ENCODE results near the gene MGAM2. TPM values are rescaled to one million over a fixed set of nuclear protein-coding genes. Genes with fewer than 3 reads are reported as not detected.

MGAM2 gene
- total and polyA plus RNA-seq, 2 of the 8 experiments (the other 6 are each of a cell fraction or from before 2014, with no cell fraction given) = 0.02 TPM; not detected in 1

- Histone ChIP-seq H4K8ac (ENCODE audit: extremely low read depth, insufficient read depth, low read length) (no peak overlapping the region), H4K91ac (replicated peaks; ENCODE audit: insufficient read length, low read length) (no peak overlapping the region), H2BK20ac (ENCODE audit: low read length) (no peak overlapping the region), H3K79me1 (ENCODE audit: low read depth, low read length) (no peaks in the 10 kb centered on the region), H2BK120ac (replicated peaks; ENCODE audit: low read depth, low read length) (no peak overlapping the region), H2BK12ac (ENCODE audit: low read depth, low read length) (no peak overlapping the region), H3K4me3 (ENCODE audit: extremely low read depth in 1 of 4, insufficient read depth in 2 of 4, low read depth in 3 of 4, low read length in 4 of 4) (no peak overlapping the region), H2BK5ac (ENCODE audit: low read depth, low read length) (no peak overlapping the region), H3K23me2 (ENCODE audit: low read depth, low read length) (peaks cover 5% of the 10 kb centered on the region; the same call in 1 of the 2 replicates), H3K4me1 (replicated peaks in 1 of 4; ENCODE audit: control insufficient read depth in 3 of 4, insufficient read depth in 4 of 4, low read length in 3 of 4) (no peaks in the 10 kb centered on the region), H3K4me2 (ENCODE audit: insufficient read depth in 1 of 2, low read depth in 2 of 2, low read length in 2 of 2) (no peak overlapping the region), H3K23ac (ENCODE audit: insufficient read length) (no peak overlapping the region), H2AK5ac (ENCODE audit: low read depth, low read length) (no peak overlapping the region), H3K27ac (ENCODE audit: low read depth, low read length) (no peak overlapping the region), H3K18ac (ENCODE audit: extremely low read depth, low read length) (no peak overlapping the region), H3K79me2 (ENCODE audit: control insufficient read depth in 1 of 2, insufficient read depth in 2 of 2, low read length in 2 of 2) (no peaks in the 10 kb centered on the region), H3K56ac (replicated peaks; ENCODE audit: insufficient read length, low read depth, low read length) (no peak overlapping the region), H3K27me3 (replicated peaks in 1 of 4; ENCODE audit: control insufficient read depth in 3 of 4, extremely low read depth in 1 of 4, insufficient read depth in 3 of 4, low read length in 3 of 4) (no peaks in the 10 kb centered on the region), H4K20me1 (replicated peaks in 1 of 2; ENCODE audit: control insufficient read depth in 1 of 2, insufficient read depth in 2 of 2, low read length in 2 of 2) (peaks cover 0 to 4% of the 10 kb centered on the region in 2 experiments), H3K36me3 (ENCODE audit: control insufficient read depth in 2 of 4, insufficient read depth in 4 of 4, low read length in 3 of 4) (no peaks in the 10 kb centered on the region), H3K4ac (replicated peaks; ENCODE audit: insufficient read length, low read depth, low read length) (no peak overlapping the region), H2BK15ac (ENCODE audit: low read length) (no peak overlapping the region), H3K9me3 (ENCODE audit: insufficient read depth in 2 of 2, low read depth in 1 of 2, low read length in 1 of 2) (no peaks in the 10 kb centered on the region), H4K5ac (ENCODE audit: insufficient read length, low read depth, low read length) (no peak overlapping the region), H3K14ac (ENCODE audit: insufficient read length) (no peak overlapping the region), H3K9ac (replicated peaks in 1 of 4; ENCODE audit: extremely low read depth in 1 of 4, low read depth in 3 of 4, low read length in 3 of 4) (no peak overlapping the region), H2AFZ (ENCODE audit: low read length) (no peak overlapping the region)
- POLR2A ChIA-PET (ENCODE audit: partially characterized antibody) = no interaction called here
- DNase-seq (ENCODE audit: low read depth in 1 of 2, low spot score in 2 of 2) = no peak
- FAIRE-seq = no peak
- CTCF ChIA-PET (ENCODE audit: partially characterized antibody) = interaction anchor here (0.6 to 10.4 kb wide), 4 partner anchors 110 to 680 kb away, joined by 3 to 82 read pairs (median 4); partner anchors contain the start of gene TAS2R38
- WGBS, 2 experiments (ENCODE audit: extremely low coverage in 1 of 2, insufficient coverage in 1 of 2, insufficient read length in 1 of 2, insufficient replicate concordance in 2 of 2, low coverage in 1 of 2, low lambda C conversion rate in 2 of 2, missing lambda C conversion rate in 1 of 2) = 95% methylated on average over 4 of the region's 4 CpGs; no CpG with 5 or more reads in 1 of the 2 experiments
- TF ChIP-seq SP2 (IDR thresholded peaks at IDR 0.05; ENCODE audit: low read length) (no peak), TAF1 (IDR thresholded peaks at IDR 0.05; ENCODE audit: low read depth, low read length) (no peak), KDM5A (IDR thresholded peaks at IDR 0.05; ENCODE audit: low read length) (no peak), JUN (IDR thresholded peaks at IDR 0.05; ENCODE audit: low read depth, low read length) (no peak), RFX5 (IDR thresholded peaks at IDR 0.05; ENCODE audit: borderline replicate concordance, low read depth, low read length) (no peak), ZNF274 (IDR thresholded peaks at IDR 0.05; ENCODE audit: borderline replicate concordance, extremely low read depth, low read length) (no peak), FOSL1 (IDR thresholded peaks at IDR 0.05; ENCODE audit: insufficient read depth, low read depth, low read length) (no peak)
These were observed 23.4 kb upstream of the MGAM2 start for GRCh38 chr7:142088022-142088714.

Data from H1 (cell line).